ENCODE measurements around the gene MTSS2.

The MTSS2 gene

DNA sequence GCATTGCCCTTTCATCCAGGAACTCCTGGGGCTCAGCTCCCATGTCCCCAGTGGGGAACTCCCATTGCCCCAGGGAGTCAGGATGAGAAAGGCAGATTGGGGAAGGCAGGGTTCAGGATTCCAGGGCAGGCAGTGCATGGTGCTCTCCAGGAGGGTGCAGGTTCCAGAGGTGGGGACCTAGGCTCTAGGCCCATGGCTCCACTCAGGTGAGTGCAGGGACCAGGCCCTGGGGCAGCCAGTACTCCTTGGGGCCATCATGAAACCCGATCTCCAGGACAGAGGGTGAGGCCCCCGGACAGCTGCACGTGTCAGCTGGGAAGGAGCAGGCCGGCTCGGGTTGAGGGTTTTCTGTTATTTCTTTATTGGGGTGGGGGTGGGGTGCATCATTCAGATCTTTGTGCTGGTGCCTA is 1.3 kb upstream of the MTSS2 start:
- no peak for DNase-seq (ENCODE audit: low spot score)

DNA sequence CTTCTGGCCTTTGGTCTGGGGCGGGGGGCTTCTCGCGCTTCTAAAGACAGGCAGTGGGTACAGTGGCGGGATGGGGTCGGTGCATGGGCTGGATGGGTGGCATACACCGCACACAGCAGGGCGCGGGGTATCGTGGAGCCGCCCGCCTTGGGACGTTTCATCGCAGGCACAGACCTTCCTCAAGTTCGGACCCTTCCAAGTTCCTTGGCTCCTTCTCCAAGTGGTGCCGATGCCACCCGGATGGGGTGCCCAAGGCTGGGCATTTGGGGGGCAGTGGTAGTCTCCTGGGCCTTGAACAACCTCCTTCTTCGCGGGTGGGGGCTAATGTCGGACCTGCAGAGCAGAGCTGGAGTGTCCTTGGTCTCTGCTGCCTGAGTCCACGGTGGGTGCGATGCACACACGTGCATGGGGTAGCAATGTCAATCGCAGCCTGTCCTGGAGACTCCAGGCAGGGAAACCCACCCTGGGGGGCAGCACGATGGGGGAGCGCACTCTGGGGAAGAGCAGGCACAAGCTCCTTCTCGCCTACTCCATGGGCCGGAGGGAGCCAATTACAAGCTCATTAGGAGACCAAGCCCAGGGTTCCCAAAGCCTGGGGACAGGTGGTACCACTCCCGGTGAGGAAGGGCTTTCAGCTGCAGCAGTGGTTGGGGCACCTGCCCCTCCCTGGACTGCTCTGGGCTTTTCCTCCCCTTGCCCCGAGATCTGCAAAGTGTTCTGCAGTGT is 686 bp upstream of the MTSS2 start:
- no peak for DNase-seq (ENCODE audit: low spot score)

DNA sequence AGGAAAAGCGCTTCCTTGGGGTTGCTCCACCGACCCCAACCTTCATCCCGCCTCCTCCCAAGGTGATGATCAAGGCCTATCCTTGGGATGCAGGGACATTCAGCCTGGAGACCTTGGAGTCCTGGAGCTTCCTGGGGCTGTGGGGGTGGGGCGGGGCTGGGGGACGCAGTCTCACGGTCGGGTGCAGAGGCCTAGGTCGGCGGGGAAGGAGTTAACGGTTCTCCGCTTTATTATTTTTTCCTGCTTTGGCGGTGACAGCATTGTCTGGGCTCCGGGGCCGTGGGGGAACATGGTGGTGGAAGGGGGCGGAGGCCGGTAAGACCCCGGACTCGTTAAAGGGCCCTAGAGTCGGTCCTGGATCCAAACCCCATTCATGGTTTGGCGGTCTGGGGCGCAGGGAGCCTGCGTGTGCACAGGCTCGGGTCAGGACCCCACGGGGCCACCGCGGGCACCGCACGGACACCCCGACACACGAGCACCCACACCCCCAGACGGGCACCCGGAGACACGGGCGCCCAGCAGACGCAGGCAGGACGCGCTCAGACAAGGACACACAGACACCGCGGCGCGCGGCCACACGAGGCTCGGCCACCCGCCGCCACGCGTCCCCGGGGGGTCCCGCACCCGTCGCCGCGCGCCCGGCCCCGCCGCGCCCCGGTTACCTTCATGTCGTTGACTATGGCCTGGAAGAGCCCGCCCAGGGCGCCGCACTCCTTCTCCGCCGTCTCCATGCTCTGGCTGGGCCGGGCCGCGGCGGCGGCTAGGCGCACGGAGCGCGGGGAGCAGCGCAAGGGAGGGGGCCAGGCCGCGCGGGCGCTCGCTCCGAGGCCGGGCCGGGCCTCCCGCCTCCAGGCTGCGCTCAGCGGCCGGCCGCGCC is 554 bp downstream of the MTSS2 start:
- no peak for DNase-seq (ENCODE audit: low spot score)

DNA sequence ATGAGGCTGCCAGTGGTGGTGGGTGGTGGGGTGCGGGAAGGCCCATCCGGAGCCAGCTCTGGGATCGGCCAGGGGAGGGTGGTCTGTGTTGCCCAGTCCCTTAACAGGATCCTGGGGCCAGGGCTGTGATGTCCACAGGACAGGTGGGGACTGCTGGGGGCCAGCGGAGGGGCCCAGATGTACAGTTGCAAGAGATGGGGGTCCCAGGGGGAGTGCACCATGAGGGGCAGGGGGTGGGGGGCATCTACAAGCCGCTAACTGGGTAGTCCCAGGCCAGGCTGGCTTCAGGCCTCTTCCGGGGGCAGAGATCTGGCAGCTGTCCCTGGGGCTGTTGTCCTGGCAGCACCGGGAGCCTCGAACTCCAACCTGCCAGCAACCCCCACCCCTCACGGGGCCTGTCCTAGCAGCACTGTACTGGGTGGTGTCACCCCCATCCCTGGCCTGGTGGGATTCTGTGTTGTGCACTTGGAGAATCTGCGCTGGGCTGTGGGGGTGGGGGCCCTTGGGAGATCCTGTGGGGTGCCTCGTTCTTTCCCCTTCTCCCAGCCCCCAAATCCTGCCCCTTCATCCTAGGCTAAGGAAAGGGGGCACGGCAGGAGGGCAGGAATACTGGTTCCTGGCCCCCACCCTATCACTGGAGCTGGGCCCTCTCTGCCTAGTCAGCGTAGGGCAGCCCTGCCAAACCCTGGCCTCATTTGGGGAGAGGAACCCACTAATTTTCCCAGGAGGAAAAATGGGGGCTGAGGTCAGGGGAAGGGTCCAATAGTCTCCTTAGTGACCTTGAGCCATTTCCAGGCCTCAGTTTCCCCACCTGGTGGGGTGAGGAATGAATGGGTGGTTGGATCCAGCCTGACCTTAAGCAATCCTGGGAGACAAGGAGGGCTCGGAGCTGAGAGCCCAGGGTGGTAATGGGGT is 1.4 kb downstream of the MTSS2 start:
- no peak for DNase-seq (ENCODE audit: low spot score)

DNA sequence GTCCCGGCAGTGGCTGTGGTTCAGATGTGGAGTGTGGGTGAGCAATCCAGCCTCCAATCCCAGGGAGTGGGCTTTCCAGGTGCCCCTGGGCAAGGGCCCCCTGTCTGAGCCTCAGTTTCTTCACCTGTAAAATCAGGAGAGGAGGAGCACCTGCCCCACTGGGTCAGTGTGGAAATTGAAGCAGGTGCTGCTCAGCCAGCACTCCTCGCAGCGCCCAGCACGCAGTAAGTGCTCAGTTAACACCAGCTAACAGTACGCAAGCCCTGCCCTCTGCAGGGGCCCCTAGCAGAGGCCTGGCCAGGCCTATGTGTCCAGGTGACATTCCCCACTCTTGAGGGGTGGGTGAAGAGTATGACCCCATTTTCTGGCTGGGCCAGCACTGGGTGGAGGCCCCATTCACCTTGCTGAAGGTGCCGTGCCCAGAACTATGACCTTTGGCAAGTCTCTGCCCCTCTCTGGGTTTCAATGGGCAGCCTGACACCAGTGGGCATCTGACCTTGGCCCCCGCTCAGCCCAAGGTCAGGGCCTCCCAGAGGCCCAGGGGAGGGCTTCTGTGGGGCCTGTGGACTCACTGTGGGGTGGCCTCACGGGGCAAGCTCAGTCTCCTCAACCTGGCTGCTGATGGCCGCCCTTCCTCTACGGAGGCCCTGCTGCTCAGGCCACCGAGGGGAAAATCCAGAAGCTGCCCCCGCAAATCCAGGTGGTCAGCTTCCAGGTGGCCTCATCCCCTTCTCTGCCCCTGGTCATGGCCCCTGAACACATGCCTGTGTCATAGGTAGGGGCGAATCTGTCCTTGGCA is 2.5 kb downstream of the MTSS2 start:
- DNase-seq (ENCODE audit: low spot score), result no peak

DNA sequence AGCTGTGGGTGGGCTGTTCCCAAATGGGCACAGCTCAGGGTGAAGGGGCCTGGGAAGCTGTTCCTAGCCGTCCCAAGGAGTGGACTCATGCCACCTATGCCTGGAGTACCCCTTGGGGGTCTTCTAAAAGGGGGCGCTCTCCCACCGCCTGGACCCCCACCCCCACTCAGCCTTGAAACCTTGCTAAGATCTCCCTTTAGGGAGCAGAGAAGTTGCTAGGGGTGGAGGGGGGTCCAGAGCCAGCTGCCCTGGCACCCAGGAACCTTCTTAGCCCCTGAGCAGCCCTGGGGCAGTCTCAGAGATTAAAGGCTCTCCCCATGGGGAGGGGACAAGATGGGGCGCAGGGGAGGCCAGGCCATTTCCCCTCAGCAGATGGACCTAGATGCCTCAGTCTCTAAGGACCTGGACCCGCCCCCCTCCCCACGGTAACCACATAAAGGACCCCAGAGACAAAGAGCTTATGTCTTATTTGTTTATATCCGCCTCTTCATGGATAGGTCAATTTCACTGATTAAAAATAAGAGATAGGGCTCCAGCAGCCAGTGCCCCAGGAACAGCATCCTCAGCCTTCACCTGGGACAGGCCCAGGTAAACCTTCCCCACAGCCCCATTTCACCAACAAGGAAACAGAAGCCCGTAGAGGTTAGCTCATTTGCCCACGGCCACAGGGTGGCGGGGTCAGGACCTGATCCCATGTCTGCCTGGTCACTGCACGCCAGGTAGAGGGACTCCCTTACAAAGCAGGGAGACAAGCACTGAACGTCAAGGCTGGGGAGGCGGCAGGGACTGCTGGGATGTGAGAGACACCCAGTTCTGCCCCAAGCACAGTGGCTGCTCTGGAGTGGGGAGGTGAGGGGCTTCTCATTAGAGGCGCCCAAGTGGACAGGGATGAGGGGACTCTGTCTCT is 3.4 kb downstream of the MTSS2 start:
- DNase-seq (ENCODE audit: low spot score), result no peak

DNA sequence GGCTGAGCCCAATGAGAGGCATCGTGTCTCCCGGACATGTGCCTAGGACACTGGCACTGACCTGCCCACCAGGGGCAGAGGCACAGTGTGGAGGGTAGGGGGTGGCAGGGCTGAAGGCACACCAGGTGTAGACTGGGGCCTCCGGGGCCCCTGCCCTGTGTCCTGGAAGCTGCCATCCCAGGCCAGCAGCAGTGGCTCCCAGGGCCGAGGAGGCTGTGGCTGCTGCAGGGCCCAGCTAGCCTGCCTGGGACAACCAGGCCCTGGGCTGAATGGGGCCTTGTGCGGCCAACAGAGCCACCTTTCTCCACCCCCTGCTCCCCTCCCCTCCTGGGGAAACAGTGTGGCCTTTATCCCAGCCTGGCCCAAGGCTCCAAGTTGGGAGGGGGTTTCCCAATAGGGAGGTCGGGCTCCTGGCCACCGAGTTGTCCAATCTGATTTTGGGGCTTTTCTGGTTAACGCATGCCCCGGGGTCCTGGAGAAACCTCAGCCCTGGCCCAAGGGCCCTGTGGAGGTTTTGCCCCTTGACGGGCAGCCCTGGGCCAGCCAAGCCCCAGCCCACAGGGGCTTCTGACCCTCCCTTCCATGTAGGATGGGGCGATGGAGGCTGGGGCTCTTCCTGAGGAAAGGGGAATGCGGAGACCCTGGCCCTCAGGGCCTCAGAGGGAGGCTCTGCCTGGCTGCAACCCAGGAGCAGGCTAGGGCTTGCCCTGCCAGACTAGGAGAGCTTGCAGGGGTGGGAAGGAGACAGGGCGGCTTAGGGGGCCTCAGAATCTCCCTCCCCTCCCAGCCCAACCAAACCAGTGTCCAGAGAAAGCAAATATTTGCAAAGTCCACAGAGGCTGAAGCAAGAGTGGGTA is 4.2 kb downstream of the MTSS2 start:
- DNase-seq (ENCODE audit: low spot score), result no peak

DNA sequence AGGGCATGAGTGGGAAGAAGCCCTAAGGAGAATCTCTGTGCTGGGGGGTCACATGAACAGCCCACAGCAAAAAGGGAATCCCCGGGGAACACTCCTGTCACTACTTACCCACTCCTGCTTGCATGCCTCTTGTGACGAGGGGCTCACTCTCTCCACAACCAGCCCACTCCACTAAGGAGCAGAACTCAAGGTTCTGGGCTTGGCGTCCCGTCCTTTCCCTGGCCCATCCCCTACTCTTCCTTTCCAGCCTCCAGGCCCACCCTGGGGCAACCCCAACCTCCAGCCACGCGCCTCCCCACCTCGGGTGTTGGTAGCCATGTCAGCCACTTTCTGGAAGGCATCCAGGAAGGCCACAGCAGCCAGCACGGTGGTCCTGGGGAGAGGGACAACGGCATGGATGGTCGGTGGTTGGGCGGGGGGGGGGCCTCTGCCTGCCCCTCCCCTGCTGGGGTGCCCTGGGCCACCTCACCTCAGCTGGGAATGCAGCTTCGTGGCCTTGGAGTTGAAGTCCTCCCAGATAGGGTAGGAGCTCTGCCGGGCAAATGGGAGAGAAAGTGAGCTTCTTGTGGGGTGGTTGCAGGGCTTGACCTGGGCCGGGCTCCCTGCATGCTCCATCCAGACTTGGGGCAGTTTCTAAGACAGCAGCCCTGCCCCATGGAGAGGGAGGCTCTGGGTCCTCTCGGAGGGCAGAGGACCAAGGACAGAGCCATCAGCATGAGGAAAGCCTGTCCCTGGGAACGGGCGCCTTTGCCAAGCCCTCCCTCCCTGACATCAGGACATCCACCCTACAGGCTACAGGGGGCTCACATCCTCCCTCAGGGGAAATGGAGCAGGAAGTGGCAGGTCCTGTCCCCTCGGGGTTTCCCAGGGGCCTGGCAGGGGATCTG is 5.1 kb downstream of the MTSS2 start:
- no peak for DNase-seq (ENCODE audit: low spot score)

DNA sequence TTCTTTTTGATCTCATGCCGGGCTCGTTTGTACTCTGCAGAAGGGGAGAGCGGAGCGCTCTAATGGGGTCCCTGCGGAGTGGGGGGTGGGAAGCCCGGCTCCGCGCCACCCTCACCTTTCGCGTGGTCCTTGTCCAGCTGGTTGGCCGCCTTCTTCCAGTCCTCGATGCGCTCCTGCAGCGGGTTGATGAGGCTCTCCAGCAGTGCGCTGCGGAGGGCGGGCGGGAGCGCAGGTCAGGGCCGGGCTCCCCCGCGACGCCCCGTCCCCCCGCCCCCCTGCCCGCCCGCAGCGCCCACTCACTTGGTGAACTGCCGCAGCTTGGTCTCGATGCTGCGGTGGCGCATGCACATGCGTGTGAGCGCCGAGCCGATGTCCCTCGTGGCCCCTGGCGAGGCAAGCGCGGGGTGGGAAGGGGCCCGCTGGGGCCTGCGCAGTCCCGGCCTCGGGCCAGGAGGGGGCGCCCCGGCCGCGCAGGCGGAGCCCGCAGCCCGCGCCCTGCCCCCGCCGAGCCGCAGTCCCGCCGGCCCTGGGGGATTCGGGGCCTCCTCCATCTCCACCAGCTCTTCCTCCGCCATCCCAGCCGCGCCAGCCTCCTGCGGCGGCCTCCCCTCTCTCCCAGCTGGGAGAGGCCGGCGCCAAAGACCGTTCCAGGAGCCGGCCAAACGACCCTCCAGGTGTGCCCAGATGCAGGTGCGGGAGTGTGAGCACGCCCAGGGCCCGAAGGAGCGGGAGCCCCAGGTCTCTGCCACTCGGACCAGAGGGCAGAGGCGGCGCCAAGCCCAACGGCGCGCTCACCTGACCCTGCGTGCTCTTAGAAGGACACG is 6.0 kb downstream of the MTSS2 start:
- no peak for DNase-seq (ENCODE audit: low spot score)

DNA sequence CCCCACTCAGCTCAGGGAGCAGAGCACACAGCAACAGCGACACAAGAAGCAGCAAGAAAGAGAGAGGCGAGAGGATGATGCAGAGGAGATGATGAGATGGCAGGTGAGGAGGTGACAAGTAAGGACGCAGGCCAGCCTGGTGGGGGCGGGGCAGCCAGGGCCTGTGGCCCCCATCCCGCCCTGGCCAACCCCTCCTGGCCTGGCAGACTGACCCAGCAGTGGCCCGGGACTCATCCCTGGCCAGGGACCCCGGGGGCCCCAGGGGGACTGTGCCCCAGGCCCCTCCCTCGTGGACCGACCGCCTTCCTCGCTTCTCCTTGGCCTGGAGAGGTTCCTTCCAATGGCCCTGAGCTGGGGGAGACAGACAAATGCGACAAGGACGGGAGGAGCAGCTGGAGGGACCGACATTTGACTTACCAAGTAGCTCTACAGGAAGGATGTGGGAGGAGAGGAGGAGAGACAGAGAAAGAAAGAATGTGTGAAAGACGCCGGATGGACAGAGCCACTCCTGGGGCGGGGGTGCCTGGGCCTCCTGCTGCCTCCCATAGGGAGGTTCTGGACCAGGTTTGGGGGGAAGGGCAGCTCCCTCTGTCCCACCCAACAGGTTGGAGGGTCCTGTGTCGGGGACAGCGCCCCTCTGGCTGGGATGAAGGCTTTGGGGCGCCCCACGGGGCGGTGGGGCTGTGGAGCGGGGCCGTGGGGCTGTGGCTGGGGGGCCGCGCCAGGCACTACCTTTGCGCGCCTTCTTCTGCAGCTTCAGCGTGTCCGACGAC is 6.8 kb downstream of the MTSS2 start:
- DNase-seq (ENCODE audit: low spot score), result no peak

DNA sequence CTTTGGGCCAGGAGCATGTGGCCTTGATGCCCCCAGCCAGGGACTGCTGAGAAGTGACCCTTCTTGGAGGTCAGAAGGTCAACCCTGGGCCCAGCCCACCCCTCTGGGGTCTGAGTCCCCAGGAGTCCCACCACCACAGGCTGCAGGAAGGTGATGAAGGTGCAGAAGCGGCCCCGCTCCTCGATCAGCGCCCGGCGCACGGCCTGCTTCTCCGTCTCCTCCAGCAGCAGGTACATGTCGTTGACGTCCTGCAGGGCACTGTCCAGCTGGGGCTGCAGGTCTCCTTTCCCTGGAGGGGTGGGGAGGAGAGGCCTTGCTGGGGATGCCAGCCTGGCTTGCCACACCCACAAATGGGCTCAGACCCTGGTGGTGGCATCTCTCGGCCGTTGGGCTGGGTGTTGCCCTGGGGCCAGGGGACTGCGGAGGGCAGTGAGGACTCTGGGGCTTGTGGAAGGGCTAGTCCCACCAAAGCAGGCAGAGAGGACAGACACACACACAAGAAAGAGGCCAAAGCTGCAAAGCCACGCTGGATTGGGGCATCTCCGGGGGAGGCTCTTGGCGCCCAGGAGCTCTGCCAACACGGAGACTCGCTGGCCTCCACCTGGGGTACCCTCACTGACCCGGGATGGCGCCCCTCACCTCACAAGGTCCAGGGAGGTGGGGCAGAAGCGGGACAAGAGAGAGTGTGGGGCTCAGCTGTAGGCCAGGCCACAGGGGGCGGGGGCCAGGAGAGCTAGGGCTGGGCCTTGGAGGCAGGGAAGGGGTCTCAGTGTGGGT is 7.5 kb downstream of the MTSS2 start:
- no peak for DNase-seq (ENCODE audit: low spot score)

DNA sequence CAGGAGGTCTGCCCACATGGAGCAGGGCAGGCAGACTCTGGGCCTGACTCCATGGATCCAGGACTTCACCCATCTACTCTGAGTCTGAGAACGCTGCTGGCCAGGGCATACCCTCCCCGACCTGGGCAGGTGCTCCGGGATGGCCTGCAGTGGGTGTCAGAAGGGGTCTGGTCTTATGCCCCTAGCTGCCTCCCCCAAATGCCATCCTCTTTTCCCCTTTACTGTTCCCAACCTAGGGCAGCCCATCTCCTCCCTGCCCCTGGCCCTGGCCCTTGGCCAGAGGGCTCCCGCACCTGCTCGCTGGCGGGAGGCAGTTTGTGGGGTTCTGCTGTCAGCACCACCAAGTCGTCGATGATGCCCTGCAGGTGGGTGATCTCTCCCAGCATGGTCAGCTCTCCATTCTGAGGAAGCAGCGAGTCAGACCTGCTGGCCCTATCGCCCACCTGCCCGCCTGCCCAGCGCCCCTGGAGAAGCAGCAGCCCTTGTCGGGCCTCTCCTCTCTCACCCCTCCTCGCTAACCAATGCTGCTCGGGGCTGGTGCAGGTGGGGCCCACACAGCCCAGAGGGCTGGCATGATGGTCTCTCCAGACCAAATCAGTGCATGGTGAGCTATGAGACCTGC is 8.2 kb downstream of the MTSS2 start:
- no peak for DNase-seq (ENCODE audit: low spot score)

DNA sequence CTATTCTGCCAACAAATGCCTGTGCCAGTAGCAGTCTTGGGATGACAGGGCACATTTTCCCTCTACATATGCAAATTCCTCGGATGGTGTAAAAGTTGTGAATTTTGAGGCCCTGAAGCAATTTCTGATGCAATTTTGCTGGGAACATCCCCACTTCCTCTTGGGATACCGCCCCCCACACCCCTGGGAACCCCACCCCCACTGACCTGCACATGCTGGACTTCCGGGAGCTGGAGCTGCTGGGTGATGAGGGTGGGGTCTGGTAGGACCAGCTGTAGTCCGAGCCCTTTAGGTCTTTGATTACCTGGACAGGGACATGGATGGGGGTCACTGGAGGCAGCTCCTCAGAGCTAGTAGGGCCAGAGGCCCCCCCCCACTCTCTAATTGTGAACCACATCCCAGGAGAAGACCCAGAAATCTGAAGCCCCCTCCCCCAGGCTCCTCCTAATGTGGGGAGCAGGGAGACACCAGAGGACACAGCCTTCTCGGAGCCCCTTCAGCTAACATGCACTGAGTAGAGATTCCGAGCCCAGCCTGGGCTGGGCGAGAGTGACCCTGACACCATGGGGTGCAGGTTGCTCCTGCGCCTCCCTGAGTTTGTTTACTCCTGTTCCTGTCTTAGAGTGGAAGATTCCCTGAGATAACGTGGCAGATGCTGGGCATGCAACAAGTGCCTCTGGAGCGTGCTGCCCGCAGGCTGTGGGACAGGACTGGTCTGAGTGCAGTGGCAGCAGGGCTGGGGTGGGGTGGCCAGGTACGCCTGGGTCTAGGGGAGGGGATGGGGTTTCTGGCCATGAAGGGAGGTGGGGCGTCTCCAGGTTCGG is 9.0 kb downstream of the MTSS2 start:
- DNase-seq (ENCODE audit: low spot score), result no peak

DNA sequence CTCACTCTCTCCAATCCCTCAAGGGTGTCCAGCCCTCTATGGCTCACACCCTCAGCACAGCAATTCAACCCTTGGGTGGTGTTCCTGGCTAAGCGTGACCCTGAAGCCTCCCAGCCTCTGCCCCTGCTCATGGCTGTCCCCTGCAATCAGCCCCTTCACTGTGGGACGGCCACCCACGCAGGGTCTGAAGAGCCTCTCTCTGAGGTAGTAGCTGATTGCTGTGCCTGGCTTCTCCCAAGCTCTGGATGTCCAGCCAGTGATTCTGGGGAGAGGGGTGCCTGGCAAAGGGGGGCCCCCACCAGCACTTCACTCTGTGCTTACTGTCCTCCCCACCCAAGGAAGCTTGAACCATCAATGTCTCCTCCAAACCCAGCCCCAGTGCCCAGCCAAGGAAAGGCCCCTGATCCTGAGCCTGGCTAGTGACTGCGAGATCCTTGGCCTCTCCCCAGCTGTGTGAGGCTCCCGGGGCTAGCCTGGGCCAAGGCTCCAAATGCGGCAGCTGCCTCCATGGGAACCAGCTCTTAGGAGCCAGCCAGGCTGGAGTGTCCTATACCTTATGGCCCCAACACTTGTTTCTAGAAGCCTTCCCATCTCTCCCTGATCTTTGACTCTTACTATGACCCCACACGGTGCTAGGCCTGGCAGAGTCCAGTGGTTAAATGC is 9.9 kb downstream of the MTSS2 start:
- no peak for DNase-seq (ENCODE audit: low spot score)

Measured in kidney capillary endothelial cell (primary cell).